Nephron progenitor cell (in vitro differentiated cells): ENCODE data around the gene MAPK13.

ENCODE experiments used
- DNase-seq: peaks from one replicate; pipeline ENCODE4 v3.0.0; 2021
- H3K27ac Mint-ChIP-seq: 2 replicates; pipeline ENCODE4 v1.8.0; 2021; ENCODE audit warnings: mild to moderate bottlenecking, moderate library complexity, mixed read lengths
- H3K27me3 Mint-ChIP-seq: 2 replicates; pipeline ENCODE4 v1.8.0; 2021; ENCODE audit warnings: mild to moderate bottlenecking, low read depth, mixed read lengths; ENCODE audit not compliant: poor library complexity
- H3K36me3 Mint-ChIP-seq: 2 replicates; pipeline ENCODE4 v1.8.0; 2021; ENCODE audit warnings: low read depth, mixed read lengths
- H3K4me1 Mint-ChIP-seq: 2 replicates; pipeline ENCODE4 v1.8.0; 2021; ENCODE audit warnings: mixed read lengths
- H3K4me3 Mint-ChIP-seq: 2 replicates; pipeline ENCODE4 v1.8.0; 2021; ENCODE audit warnings: mild to moderate bottlenecking, moderate library complexity, mixed read lengths
- H3K9me3 Mint-ChIP-seq: 2 replicates; pipeline ENCODE4 v1.8.0; 2021; ENCODE audit warnings: mild to moderate bottlenecking, moderate library complexity, mixed read lengths
- TF ChIP-seq, protein P1 (sequence below): fragments of 200-600 bp; sonication (generic); IDR thresholded peaks from 2 replicates; pipeline ENCODE4 v1.5.0; 2021; ENCODE audit warnings: antibody characterized with exemption

Gene MAPK13

DNA sequence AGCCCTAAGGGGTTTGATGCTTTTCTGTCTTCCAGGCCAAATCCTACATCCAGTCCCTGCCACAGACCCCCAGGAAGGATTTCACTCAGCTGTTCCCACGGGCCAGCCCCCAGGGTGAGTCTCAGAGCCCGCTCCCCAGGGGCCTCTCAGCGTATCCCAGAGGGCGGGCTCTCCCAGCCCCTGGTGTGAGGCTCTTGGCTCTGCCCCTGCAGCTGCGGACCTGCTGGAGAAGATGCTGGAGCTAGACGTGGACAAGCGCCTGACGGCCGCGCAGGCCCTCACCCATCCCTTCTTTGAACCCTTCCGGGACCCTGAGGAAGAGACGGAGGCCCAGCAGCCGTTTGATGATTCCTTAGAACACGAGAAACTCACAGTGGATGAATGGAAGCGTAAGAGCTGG, 8.4 kb downstream of the MAPK13 start:
- Mint-ChIP-seq H3K27me3 (peaks cover 10% of the 10 kb centered on the region), H3K4me1 (peaks cover 19% of the 10 kb centered on the region), H3K27ac (no peak overlapping the region)

GRCh38 chr6:36139431-36139830, 9.1 kb downstream of the MAPK13 start:
- Mint-ChIP-seq H3K4me1 (peaks cover 17% of the 10 kb centered on the region), H3K4me3 (no peak overlapping the region), H3K36me3 (no peaks in the 10 kb centered on the region), H3K9me3 (no peaks in the 10 kb centered on the region), H3K27me3 (peaks cover 9% of the 10 kb centered on the region), H3K27ac (no peak overlapping the region)
- peak; percentile 43 for DNase-seq
- TF ChIP-seq, protein P1, sequence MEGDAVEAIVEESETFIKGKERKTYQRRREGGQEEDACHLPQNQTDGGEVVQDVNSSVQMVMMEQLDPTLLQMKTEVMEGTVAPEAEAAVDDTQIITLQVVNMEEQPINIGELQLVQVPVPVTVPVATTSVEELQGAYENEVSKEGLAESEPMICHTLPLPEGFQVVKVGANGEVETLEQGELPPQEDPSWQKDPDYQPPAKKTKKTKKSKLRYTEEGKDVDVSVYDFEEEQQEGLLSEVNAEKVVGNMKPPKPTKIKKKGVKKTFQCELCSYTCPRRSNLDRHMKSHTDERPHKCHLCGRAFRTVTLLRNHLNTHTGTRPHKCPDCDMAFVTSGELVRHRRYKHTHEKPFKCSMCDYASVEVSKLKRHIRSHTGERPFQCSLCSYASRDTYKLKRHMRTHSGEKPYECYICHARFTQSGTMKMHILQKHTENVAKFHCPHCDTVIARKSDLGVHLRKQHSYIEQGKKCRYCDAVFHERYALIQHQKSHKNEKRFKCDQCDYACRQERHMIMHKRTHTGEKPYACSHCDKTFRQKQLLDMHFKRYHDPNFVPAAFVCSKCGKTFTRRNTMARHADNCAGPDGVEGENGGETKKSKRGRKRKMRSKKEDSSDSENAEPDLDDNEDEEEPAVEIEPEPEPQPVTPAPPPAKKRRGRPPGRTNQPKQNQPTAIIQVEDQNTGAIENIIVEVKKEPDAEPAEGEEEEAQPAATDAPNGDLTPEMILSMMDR = peak; percentile 33

More for the DNA sequence above, 8.4 kb downstream of the MAPK13 start:
- DNase-seq = no peak
- no peaks in the 10 kb centered on the region for H3K36me3 Mint-ChIP-seq
- no peaks in the 10 kb centered on the region for H3K9me3 Mint-ChIP-seq
- H3K4me3 Mint-ChIP-seq = no peak overlapping the region
- TF ChIP-seq, protein P1 = no peak

DNA sequence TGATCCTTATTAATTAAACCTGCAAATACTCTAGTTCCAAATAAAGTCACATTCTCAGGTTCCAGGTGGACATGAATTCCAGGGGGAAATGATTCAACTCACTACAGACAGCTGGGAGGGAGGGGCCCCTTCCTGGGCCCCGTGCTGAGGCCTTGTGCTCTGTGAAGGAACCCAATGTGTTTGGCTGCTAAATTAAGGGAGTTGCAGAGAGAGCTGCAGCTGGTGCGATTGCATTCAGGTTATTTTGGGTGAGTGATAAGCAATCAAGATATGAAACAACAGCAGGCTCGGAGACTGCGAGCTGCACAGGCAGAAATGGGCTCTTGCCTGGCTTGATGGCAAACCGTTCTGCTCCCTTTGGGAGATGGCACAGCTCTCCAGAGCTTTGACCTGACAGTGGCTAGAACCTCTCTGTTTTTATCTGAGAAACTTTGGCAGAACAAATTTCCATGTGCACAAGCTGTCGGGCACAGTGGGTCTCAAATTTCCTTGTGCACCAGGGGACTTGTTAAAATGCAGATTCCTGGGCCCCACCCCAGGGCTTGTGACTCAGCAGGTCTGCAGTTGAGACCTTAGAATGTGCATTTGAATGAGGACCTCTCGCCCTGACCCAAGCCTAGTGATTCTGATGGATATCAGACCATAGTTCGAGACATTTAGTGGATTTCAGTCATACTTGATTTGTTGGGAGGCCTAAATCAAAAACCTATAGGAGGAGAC, 9.8 kb downstream of the MAPK13 start:
- Mint-ChIP-seq H3K9me3 (no peaks in the 10 kb centered on the region), H3K27ac (no peak overlapping the region), H3K36me3 (no peaks in the 10 kb centered on the region), H3K4me3 (no peak overlapping the region), H3K4me1 (peaks cover 17% of the 10 kb centered on the region), H3K27me3 (peaks cover 7% of the 10 kb centered on the region)
- no peak for DNase-seq
- TF ChIP-seq, protein P1 = no peak

- Mint-ChIP-seq H3K36me3 (no peaks in the 10 kb centered on the region), H3K4me1 (peaks cover 11% of the 10 kb centered on the region), H3K27me3 (peaks cover 6% of the 10 kb centered on the region), H3K4me3 (no peak overlapping the region), H3K9me3 (no peaks in the 10 kb centered on the region), H3K27ac (no peak overlapping the region)
- DNase-seq = no peak
- TF ChIP-seq, protein P1 = no peak
Measured at GRCh38 chr6:36141091-36141490, 10.8 kb downstream of the MAPK13 start.

- H3K9me3 Mint-ChIP-seq = peaks cover 3% of the 10 kb centered on the region
- no peak overlapping the region for H3K27ac Mint-ChIP-seq
- peaks cover 11% of the 10 kb centered on the region for H3K27me3 Mint-ChIP-seq
- no peak overlapping the region for H3K4me3 Mint-ChIP-seq
- H3K36me3 Mint-ChIP-seq = no peaks in the 10 kb centered on the region
- DNase-seq = no peak
- TF ChIP-seq, protein P1 = no peak
- peaks cover 5% of the 10 kb centered on the region for H3K4me1 Mint-ChIP-seq
Measured at GRCh38 chr6:36141961-36142360, 11.6 kb downstream of the MAPK13 start.
